ENCODE measurements around the gene LTB4R. TPM values are rescaled to one million over a fixed set of nuclear protein-coding genes. Genes with fewer than 3 reads are reported as not detected.

Gene LTB4R
- total RNA-seq, 1 experiment from 2014 or later: 13.4 TPM

DNA sequence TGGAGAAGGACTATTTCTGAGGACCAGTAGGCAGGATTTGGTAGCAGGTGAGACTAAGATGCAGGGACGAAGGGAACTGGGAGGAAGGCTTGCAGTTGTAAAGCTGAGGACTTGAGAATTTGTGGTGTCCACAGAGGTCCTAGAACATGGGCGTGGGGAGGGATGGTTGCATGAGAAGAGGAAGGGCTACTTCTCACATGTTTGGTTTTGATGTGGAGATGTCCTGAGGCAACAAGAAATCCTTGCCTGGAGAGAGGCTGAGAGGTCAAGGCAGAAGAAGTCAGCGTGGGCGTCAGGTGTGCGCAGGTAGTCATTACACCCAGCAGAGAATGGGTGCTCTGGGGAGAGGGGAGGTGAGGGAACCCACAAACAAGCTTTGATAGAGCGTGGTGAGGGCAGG is 34.2 kb upstream of the LTB4R start:
- Mint-ChIP-seq H3K9me3 (ENCODE audit: low read depth, unreplicated experiment) (no peaks in the 10 kb centered on the region), H3K4me3 (ENCODE audit: low read depth, unreplicated experiment) (no peak overlapping the region), H3K27me3 (ENCODE audit: unreplicated experiment) (no peaks in the 10 kb centered on the region), H3K4me1 (ENCODE audit: low read depth, unreplicated experiment) (peaks cover 43% of the 10 kb centered on the region), H3K27ac (ENCODE audit: unreplicated experiment) (no peak overlapping the region), H3K36me3 (ENCODE audit: insufficient read depth, unreplicated experiment) (peaks cover 8% of the 10 kb centered on the region)
- no TSS peak for BruUV-seq (replicated peaks)
- CTCF ChIA-PET: no interaction called here
- TF ChIP-seq, protein P1, sequence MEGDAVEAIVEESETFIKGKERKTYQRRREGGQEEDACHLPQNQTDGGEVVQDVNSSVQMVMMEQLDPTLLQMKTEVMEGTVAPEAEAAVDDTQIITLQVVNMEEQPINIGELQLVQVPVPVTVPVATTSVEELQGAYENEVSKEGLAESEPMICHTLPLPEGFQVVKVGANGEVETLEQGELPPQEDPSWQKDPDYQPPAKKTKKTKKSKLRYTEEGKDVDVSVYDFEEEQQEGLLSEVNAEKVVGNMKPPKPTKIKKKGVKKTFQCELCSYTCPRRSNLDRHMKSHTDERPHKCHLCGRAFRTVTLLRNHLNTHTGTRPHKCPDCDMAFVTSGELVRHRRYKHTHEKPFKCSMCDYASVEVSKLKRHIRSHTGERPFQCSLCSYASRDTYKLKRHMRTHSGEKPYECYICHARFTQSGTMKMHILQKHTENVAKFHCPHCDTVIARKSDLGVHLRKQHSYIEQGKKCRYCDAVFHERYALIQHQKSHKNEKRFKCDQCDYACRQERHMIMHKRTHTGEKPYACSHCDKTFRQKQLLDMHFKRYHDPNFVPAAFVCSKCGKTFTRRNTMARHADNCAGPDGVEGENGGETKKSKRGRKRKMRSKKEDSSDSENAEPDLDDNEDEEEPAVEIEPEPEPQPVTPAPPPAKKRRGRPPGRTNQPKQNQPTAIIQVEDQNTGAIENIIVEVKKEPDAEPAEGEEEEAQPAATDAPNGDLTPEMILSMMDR (IDR thresholded peaks at IDR 0.05; ENCODE audit: unreplicated experiment): no peak
- intact Hi-C loops (cut with micrococcal nuclease; ENCODE audit: unreplicated experiment): no loop called here
- DNase-seq: no peak

DNA sequence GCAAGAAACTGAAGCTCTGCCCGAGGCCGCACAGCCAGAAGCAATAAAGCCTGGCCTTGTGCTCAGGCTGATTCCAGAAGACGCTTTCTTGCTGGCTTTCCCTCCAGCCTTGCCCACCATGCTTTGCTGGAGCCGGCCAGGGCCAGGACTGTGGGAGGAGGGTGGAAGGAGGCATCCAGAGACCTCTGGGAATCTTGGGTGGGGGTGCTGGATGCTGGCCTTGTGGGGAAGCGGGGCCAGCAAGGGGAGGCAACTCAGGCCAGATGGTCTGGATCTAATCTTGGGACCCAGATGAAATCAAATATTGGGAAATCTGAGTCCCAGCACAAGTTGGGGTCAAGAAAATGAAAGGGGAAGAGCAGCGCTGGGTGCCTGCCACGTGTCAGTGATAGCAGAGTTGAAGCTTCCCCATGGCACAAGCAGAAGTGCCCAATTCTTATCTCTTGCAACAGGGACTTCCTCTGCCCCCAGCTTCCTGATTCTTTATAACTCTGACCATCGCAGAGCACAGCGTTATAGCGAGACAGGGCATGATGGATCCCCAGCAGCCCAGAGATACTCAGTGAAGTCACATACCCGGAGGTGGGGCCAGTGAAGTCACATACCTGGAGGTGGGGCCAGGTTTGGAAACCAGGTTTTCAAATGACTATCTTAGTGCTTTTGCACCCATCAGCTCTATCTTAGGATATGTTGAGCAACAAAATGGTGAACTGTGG is 33.5 kb upstream of the LTB4R start:
- no peak overlapping the region for H3K27ac Mint-ChIP-seq (ENCODE audit: unreplicated experiment)
- no peak overlapping the region for H3K4me3 Mint-ChIP-seq (ENCODE audit: low read depth, unreplicated experiment)
- H3K4me1 Mint-ChIP-seq (ENCODE audit: low read depth, unreplicated experiment): peaks cover 36% of the 10 kb centered on the region
- no peaks in the 10 kb centered on the region for H3K9me3 Mint-ChIP-seq (ENCODE audit: low read depth, unreplicated experiment)
- no peak for DNase-seq
- no TSS peak for BruUV-seq (replicated peaks)
- intact Hi-C loops (cut with micrococcal nuclease; ENCODE audit: unreplicated experiment): loop anchor here (2.0 kb wide), 1 partner anchor 19 kb away; no protein-coding TSS in a partner anchor
- H3K36me3 Mint-ChIP-seq (ENCODE audit: insufficient read depth, unreplicated experiment): peaks cover 5% of the 10 kb centered on the region
- no peaks in the 10 kb centered on the region for H3K27me3 Mint-ChIP-seq (ENCODE audit: unreplicated experiment)
- CTCF ChIA-PET: interaction anchor here (0.6 kb wide), 1 partner anchor 12 kb away, joined by 3 read pairs; no protein-coding TSS in a partner anchor
- TF ChIP-seq, protein P1 (IDR thresholded peaks at IDR 0.05; ENCODE audit: unreplicated experiment): no peak

DNA sequence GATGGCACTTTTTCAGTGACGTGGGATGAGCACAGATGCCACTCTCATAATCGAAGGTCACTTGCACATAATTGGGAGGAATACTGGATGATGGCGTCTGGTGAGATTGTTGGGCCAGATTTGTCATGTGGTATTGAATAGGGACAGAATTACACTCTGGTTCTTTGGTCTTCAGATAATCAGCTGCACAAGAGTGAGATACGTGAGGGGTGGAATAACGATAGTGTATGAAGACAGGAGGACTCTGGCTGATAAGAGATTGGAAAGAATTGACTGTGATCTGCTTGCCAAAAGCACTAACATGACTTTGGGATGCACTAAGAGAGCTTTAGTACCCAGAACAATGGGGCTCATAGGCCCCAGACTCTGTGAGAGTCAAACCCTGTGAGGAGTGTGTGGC is 32.9 kb upstream of the LTB4R start:
- peaks cover 29% of the 10 kb centered on the region for H3K4me1 Mint-ChIP-seq (ENCODE audit: low read depth, unreplicated experiment)
- no peak overlapping the region for H3K4me3 Mint-ChIP-seq (ENCODE audit: low read depth, unreplicated experiment)
- intact Hi-C loops (cut with micrococcal nuclease; ENCODE audit: unreplicated experiment): loop anchor here (2.0 kb wide), 1 partner anchor 18 kb away; no protein-coding TSS in a partner anchor
- H3K27ac Mint-ChIP-seq (ENCODE audit: unreplicated experiment): no peak overlapping the region
- H3K36me3 Mint-ChIP-seq (ENCODE audit: insufficient read depth, unreplicated experiment): peaks cover 5% of the 10 kb centered on the region
- H3K27me3 Mint-ChIP-seq (ENCODE audit: unreplicated experiment): no peaks in the 10 kb centered on the region
- BruUV-seq (replicated peaks): no TSS peak
- TF ChIP-seq, protein P1 (IDR thresholded peaks at IDR 0.05; ENCODE audit: unreplicated experiment): no peak
- H3K9me3 Mint-ChIP-seq (ENCODE audit: low read depth, unreplicated experiment): no peaks in the 10 kb centered on the region
- CTCF ChIA-PET: no interaction called here
- DNase-seq: no peak

DNA sequence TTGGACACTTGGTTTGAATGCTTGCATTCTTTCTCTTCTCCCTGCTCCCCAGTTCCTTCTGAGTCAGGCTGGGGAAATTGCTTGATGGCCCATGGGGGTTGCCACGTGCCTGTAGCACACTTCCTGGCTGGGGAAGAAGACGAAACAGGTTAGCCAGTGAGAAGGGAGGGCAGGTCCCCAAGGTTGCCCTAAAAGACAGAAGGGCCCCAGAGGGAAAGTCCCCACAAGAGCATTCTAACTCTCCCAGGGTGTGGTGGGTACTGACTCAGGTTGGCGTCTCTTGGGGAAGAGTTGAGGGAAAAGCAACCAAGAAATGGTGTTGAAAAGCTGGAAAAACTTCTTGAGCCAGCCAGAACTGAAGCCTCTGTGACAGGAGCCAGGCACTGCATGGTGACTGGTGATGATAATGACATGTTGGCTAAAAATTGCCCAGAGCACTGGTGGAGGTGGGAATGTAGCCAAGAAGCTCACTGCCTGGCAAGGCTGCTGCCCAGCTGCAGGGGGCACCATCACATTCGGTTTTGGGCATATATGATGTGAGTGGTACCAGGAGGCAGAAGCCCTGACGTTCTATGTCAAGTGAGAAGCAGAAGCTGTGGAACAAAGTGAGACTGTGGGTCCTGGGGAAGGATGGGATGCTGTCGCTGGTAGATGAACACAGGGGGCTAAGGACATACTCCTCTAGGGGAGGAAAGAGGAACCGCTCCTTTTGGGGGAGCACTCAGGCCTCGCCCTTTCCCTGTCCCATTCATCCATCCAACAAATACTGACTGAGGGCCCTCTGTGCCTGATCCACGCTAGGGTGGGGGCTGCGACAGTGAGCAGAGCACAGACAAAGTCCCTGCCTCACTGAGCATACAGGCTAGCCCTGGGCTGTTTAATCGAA is 31.8 kb upstream of the LTB4R start:
- no peaks in the 10 kb centered on the region for H3K9me3 Mint-ChIP-seq (ENCODE audit: low read depth, unreplicated experiment)

More for the DNA sequence above, 31.8 kb upstream of the LTB4R start:
- DNase-seq: peak; percentile 53
- Mint-ChIP-seq H3K27me3 (ENCODE audit: unreplicated experiment) (no peaks in the 10 kb centered on the region), H3K27ac (ENCODE audit: unreplicated experiment) (no peak overlapping the region), H3K4me1 (ENCODE audit: low read depth, unreplicated experiment) (peaks cover 18% of the 10 kb centered on the region), H3K4me3 (ENCODE audit: low read depth, unreplicated experiment) (no peak overlapping the region), H3K36me3 (ENCODE audit: insufficient read depth, unreplicated experiment) (peaks cover 5% of the 10 kb centered on the region)
- CTCF ChIA-PET: interaction anchor here (1.0 to 1.5 kb wide), 4 partner anchors 8 to 37 kb away, joined by 3 to 9 read pairs (median 6); partner anchors contain the start of genes DHRS1, NOP9, RABGGTA and TINF2
- intact Hi-C loops (cut with micrococcal nuclease; ENCODE audit: unreplicated experiment): loop anchor here (2.0 kb wide), 1 partner anchor 17 kb away; no protein-coding TSS in a partner anchor
- TF ChIP-seq, protein P1 (IDR thresholded peaks at IDR 0.05; ENCODE audit: unreplicated experiment): peak; percentile 25
- no TSS peak for BruUV-seq (replicated peaks)

All from Calu3 (cell line).